Activated CD8-positive, alpha-beta memory T cell treated with anti-CD3 and anti-CD28 coated beads, Interleukin-2, amount 50 U/mL, for 48 hours (primary cell): ENCODE measurements around the gene XPO4.
"Not testable (repeated sequence)": the region's sequence is repeated elsewhere in the genome, so short reads cannot be mapped to it uniquely, and the experiment has no call there.

Source experiments
- DNase-seq: peaks from one replicate; pipeline ENCODE4 v3.0.0-alpha.2; 2020

XPO4 gene

DNA sequence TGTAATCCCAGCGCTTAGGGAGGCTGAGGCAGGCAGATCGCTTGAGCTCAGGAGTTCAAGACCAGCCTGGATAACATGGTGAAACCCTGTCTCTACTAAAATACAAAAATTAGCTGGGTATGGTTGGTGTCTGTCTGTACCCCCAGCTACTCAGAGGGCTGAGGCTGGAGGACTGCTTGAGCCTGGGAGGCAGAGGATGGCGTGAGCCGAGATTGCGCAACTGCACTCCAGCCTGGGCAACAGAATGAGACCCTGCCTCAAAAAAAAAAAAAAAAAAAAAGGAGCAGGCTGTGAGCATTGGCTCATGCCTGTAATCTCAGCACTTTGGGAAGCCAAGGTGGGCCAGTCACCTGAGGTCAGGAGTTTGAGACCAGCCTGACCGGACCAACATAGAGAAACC lies 12.0 kb downstream of the XPO4 start:
- not testable (repeated sequence) for DNase-seq

DNA sequence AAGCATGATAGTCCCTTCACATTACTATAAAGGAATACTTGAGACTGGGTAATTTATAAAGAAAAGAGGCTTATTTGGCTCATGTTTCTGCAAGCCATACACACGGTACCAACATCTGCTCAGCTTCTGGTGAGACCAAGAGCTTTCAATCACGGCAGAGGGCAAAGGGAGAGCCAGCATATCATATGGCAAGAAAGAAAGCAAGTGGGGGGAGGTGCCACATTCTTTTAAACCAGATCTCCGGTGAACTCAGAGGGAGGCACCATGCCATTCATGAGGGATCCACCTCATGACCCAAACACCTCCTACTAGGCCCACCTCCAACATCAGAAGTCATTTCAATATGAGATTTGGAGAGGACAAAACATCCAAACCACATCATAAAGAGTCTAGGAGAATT lies 20.3 kb downstream of the XPO4 start:
- DNase-seq, result no peak

GRCh38 chr13:20877902-20878301 lies 24.6 kb downstream of the XPO4 start:
- no peak for DNase-seq

GRCh38 chr13:20876802-20877201 lies 25.7 kb downstream of the XPO4 start:
- DNase-seq, result not testable (repeated sequence)

DNA sequence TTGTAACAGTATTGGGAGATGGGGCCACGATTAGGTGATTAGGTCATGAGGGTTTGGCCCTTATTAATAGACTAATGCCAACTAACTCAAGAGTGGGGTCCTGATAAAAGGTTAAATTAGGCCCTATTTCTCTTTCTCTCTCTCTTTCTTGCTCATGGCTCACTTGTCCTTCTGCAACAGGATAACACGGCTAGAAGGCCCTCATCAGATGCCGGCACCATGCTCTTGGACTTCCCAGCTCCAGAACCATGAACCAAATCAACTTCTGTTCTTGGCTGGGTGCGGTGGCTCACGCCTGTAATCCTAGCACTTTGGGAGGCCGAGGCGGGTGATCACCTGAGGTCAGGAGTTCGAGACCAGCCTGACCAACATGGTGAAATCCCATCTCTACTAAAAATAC lies 28.1 kb downstream of the XPO4 start:
- DNase-seq, result not testable (repeated sequence)

- DNase-seq, result no peak
Observed at GRCh38 chr13:20873348-20873747, 29.2 kb downstream of the XPO4 start.

- no peak for DNase-seq
Observed at GRCh38 chr13:20870829-20871228, 31.7 kb downstream of the XPO4 start.

DNA sequence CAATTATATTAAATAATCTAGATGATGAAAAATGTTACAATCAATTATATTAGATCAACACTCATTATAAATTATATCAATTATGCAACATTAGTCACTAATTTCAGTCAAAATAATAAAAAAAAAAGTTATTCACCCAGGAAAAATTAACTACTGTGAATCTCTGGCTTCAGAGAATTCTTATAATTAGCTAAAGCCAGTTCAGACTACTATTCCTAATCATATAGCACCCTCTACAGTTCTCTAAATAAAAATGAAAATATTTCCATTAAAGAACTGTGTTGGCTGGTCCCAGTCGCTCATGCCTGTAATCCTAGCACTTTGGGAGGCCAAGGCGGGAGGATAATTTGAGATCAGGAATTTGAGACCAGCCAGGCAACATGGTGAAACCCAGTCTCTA lies 33.0 kb downstream of the XPO4 start:
- DNase-seq, result no peak

DNA sequence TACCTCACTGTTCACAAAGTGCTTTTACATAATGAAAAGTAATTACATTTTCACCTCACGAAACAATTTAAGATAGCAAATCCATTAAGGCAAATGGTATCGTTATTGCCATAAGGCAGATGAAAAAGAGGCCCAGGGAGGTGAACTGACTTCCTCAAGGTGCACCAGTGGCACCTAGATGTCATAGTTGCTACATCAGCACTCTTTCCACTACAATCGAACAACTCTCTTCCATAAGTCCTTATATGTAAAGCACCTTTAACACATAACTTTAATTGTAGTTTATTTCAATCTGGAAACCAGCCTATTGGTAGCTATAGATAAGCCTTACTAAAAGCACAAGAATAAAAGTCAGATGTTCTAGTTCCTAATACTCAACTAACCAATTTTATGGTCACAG lies 35.1 kb downstream of the XPO4 start:
- no peak for DNase-seq

- not testable (repeated sequence) for DNase-seq
Observed at GRCh38 chr13:20861666-20862065, 40.9 kb downstream of the XPO4 start.

- DNase-seq, result no peak
Observed at GRCh38 chr13:20860844-20861243, 41.7 kb downstream of the XPO4 start.

DNA sequence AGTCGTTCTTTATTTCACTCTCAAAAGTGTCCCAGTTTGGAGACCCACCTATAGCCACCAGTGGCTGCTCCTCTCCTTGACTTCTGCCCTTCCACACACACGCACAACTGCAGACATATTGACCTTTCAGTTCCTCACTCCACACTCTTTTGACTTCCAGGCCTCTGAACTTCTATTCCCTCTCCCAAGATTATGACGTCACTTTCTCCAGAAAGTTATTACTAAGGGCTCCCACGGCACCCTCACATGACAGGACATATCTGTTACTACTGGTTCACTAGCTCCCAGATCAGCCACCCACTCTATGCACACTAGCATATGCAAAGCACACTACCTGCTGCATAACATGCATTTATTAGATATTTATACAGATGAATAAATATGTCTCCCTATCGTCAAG lies 45.9 kb downstream of the XPO4 start:
- no peak for DNase-seq

DNA sequence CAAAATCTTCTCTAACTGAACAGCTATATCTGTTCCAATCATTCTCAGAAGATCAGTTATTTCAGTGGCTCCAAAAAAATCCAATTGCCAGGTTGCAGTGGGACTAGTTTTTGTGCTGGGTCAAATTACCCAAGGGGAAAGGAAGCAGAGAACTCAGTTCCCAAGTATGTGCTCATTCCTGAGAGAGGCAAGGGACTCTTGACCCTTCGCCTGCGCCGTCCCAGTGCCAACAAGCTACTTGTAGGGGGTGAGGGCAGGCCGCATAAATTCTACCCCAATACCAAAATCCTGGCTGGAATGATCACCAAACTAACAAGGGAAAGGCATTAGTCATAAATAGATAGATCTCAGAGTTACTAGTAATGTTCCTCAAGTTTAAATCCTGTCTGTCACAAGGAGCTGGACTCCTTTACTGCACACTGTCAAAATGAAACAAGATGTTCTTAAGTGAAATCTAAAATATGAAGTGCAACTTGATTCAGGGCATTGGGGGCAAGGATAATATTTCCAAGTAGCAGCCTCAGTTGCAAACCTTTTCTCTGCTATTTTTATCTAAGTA lies 50.6 kb downstream of the XPO4 start:
- DNase-seq, result no peak

DNA sequence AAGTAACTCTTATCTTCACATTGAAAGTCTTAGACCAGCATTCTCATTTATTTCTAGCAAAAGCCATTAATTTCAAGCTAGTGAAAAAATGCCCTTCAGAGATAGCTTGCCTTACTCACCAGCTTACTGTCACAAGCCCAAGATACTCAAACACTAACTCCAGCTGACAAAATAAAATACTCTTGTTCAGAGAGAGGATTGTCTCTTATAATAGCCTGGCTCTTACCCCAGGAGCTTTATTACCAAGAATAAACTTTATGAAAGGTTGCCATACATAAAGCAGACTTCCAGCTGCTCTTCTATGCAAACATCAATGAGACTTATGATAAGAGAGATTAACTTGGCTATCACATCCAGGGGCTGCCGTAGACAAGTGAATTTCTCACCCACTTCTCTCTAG lies 53.6 kb downstream of the XPO4 start:
- no peak for DNase-seq

GRCh38 chr13:20848203-20848602 lies 54.3 kb downstream of the XPO4 start:
- DNase-seq, result no peak

- DNase-seq, result no peak
Observed at GRCh38 chr13:20847296-20847695, 55.2 kb downstream of the XPO4 start.

GRCh38 chr13:20843166-20843565 lies 59.4 kb downstream of the XPO4 start:
- no peak for DNase-seq

GRCh38 chr13:20840568-20840967 lies 62.0 kb downstream of the XPO4 start:
- no peak for DNase-seq

- no peak for DNase-seq
Observed at GRCh38 chr13:20833900-20834679, 68.5 kb downstream of the XPO4 start.

- DNase-seq, result no peak
Observed at GRCh38 chr13:20832861-20833260, 69.7 kb downstream of the XPO4 start.

DNA sequence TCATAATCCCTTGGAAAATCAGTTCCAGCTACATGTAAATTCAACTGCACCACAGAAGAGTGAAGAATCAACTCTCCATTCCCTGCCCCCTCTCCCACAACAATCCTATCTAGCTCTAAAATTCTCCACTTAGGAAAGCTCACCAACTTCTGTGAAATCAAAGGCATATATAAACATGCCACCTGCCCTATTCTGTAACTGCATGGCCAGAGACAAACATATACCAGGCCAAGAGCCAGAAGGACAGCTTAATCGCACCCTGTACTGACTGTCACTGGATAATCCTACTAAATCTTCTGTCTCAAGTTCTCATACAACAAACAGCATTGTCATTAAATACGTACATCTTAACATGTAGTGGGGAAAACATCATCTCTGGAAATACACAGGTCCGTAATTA lies 70.6 kb downstream of the XPO4 start:
- DNase-seq, result no peak

GRCh38 chr13:20831254-20831653 lies 71.3 kb downstream of the XPO4 start:
- no peak for DNase-seq

DNA sequence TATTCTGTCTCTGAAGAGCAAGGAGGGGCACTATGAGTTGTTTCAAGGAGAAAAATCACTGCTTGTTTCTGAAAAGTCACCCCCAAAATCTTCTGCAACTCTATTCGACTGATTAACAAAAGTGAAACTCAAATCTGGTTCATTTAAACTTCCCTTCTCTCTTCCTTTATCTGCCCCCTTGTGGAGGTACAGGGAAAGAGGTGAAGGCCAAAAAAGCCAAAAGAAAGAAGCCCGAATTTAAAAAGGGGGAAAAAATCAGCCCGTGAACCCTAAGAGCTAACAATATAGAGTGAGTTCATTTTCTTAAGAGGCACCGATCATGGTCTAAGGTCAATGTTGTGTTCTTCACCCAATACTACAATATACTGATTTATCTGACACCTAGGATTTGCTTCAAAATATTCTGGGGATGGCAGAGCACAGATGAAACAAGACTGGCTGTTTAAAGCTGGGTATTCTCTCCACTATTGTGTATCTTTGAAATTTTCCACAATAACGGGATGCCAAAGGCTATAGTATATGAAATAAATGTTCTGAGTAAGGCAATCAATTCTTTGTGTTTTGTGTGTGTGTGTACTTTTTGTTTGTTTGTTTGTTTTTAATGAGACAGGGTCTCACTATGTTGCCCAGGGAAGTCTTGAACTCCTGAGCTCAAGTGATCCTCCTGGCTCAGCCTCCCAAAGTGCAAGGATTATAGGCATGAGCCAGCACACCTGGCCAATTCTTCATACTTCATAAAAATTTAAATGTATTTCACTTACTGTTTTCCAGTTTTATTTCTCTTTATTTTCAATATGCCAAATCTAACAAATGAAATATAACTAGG lies 73.8 kb downstream of the XPO4 start:
- no peak for DNase-seq
